Subcutaneous adipose tissue (tissue), 4 donors: ENCODE results near the gene CYP2R1. TPM values are rescaled to one million over a fixed set of nuclear protein-coding genes. Genes with fewer than 3 reads are reported as not detected.

Experiments
- CTCF ChIP-seq: fragments of 450-650 bp; IDR thresholded peaks from one replicate; pipeline ENCODE4 v1.5.1; 2016; ENCODE audit warnings: low read depth, mild to moderate bottlenecking, control low read depth, antibody characterized with exemption, moderate library complexity
- total RNA-seq, 4 donors: library from RNA; depleted of rRNA; stranded (reverse); fragments of >200 nt; gene quantifications; one replicate each; pipeline ENCODE4 v1.1.0, GENCODE V29; 2016

The CYP2R1 gene
- total RNA-seq, 4 donors from 2014 or later, result 5.8 to 17.3 (median 9.7) TPM

GRCh38 chr11:14916403-14916802 is 24.4 kb upstream of the CYP2R1 start:
- TF ChIP-seq CTCF, result no peak

GRCh38 chr11:14914536-14914935 is 22.5 kb upstream of the CYP2R1 start:
- no peak for TF ChIP-seq CTCF

GRCh38 chr11:14908214-14908880 is 16.3 kb upstream of the CYP2R1 start:
- TF ChIP-seq CTCF, result no peak

GRCh38 chr11:14907411-14908213 is 15.6 kb upstream of the CYP2R1 start:
- TF ChIP-seq CTCF, result no peak

- TF ChIP-seq CTCF, result no peak
These were observed 15.0 kb upstream of the CYP2R1 start for GRCh38 chr11:14906993-14907392.

GRCh38 chr11:14906578-14906977 is 14.5 kb upstream of the CYP2R1 start:
- TF ChIP-seq CTCF, result no peak
